Smooth muscle cell (in vitro differentiated cells): ENCODE data around the gene HEPACAM2. TPM values are rescaled to one million over a fixed set of nuclear protein-coding genes. Genes with fewer than 3 reads are reported as not detected.
A peak's percentile ranks its signal among the peaks of the same experiment; 100 is the strongest.

Experiments used
- DNase-seq: peaks from one replicate; lab custom pipeline; 2025; ENCODE audit not compliant: unreplicated experiment; lab: John Stamatoyannopoulos, UW
- H2AFZ ChIP-seq: fragments of 200-600 bp; sonication (generic); 2 replicates; pipeline ENCODE4 v1.6.0; 2016; ENCODE audit warnings: antibody characterized with exemption, low read depth, mild to moderate bottlenecking
- H3F3A ChIP-seq: fragments of 200-600 bp; sonication (generic); 2 replicates; pipeline ENCODE4 v1.6.0; 2017; ENCODE audit warnings: antibody characterized with exemption, low read depth
- H3K27ac ChIP-seq: fragments of 200-600 bp; sonication (generic); 2 replicates; pipeline ENCODE4 v1.5.1; 2016; ENCODE audit warnings: low read depth, mild to moderate bottlenecking
- H3K27me3 ChIP-seq: fragments of 200-600 bp; sonication (generic); 2 replicates; pipeline ENCODE4 v1.6.1; 2016; ENCODE audit warnings: low read depth, mild to moderate bottlenecking
- H3K36me3 ChIP-seq: fragments of 200-600 bp; sonication (generic); 2 replicates; pipeline ENCODE4 v1.5.1; 2016; ENCODE audit warnings: low read depth
- H3K4me1 ChIP-seq: fragments of 200-600 bp; sonication (generic); 2 replicates; pipeline ENCODE4 v1.5.1; 2016; ENCODE audit warnings: low read depth
- H3K4me2 ChIP-seq: fragments of 200-600 bp; sonication (generic); 2 replicates; pipeline ENCODE4 v1.6.0; 2016; ENCODE audit warnings: mild to moderate bottlenecking
- H3K4me3 ChIP-seq: fragments of 200-600 bp; sonication (generic); 2 replicates; pipeline ENCODE4 v1.5.1; 2016; ENCODE audit warnings: mild to moderate bottlenecking
- H3K79me2 ChIP-seq: fragments of 200-600 bp; sonication (generic); 2 replicates; pipeline ENCODE4 v1.6.0; 2016; ENCODE audit warnings: low read depth, mild to moderate bottlenecking
- H3K9ac ChIP-seq: fragments of 200-600 bp; sonication (generic); 2 replicates; pipeline ENCODE4 v1.6.0; 2016; ENCODE audit warnings: low read depth
- H3K9me3 ChIP-seq: fragments of 200-600 bp; sonication (generic); replicated peaks from 2 replicates; pipeline ENCODE4 v1.5.1; 2016; ENCODE audit warnings: low read depth
- H4K20me1 ChIP-seq: fragments of 200-600 bp; sonication (generic); 2 replicates; pipeline ENCODE4 v1.6.0; 2016; ENCODE audit warnings: low read depth
- CTCF ChIP-seq: fragments of 200-600 bp; sonication (generic); IDR thresholded peaks from 2 replicates; pipeline ENCODE4 v1.5.1; 2017; ENCODE audit warnings: borderline replicate concordance, mild to moderate bottlenecking, antibody characterized with exemption; ENCODE audit not compliant: insufficient read depth, poor library complexity, severe bottlenecking
- WGBS: methylation state at CpG from one replicate; pipeline ENCODE4 v1.1.7; 2016; ENCODE audit warnings: low lambda C conversion rate; 5-methylcytosine and 5-hydroxymethylcytosine counted together
- polyA plus RNA-seq: library from polyadenylated mRNA; unstranded; fragments of >200 nt; fragmentation: Nextera tagmentation; extraction: Ambion mirVana; gene quantifications from 2 replicates; pipeline ENCODE4 v1.2.1, GENCODE V29; 2016
- total RNA-seq: library from RNA; depleted of rRNA; stranded (reverse); fragments of >200 nt; gene quantifications from 2 replicates; pipeline ENCODE4 v1.2.3, GENCODE V29; 2014

HEPACAM2 gene
- total and polyA plus RNA-seq, 2 experiments from 2014 or later, result not detected

GRCh38 chr7:93232673-93233018 lies 6.4 kb upstream of the HEPACAM2 start:
- TF ChIP-seq CTCF, result no peak
- 7% methylated on average over 8 of the region's 8 CpGs for WGBS
- no peak for DNase-seq
- Histone ChIP-seq H3K27ac (no peak overlapping the region), H3K36me3 (no peaks in the 10 kb centered on the region), H3K4me2 (peak overlapping the region; percentile 99), H3F3A (no peaks in the 10 kb centered on the region), H3K9me3 (no peaks in the 10 kb centered on the region), H3K9ac (peak overlapping the region; percentile 34), H3K4me3 (peak overlapping the region; percentile 96), H3K27me3 (no peaks in the 10 kb centered on the region), H2AFZ (peak overlapping the region; percentile 100), H3K79me2 (peaks cover 23% of the 10 kb centered on the region), H3K4me1 (peaks cover 5% of the 10 kb centered on the region), H4K20me1 (peaks cover 5% of the 10 kb centered on the region)

GRCh38 chr7:93231799-93232672 lies 5.8 kb upstream of the HEPACAM2 start, which contains the start of gene VPS50:
TSS of gene VPS50 (plus strand) at chr7:93232366. CDS start at chr7:93232468, 102 bp downstream.
- WGBS, result under 1% methylated on average over 40 of the region's 40 CpGs
- Histone ChIP-seq H3K27ac (peak within 1 kb of the TSS; percentile 14), H3K27me3 (no peaks in the 10 kb centered on the region), H3K79me2 (peaks cover 23% of the 10 kb centered on the region), H2AFZ (peak within 1 kb of the TSS; percentile 100), H3K4me2 (peak within 1 kb of the TSS; percentile 99), H3K36me3 (no peaks in the 10 kb centered on the region), H3K9ac (peak within 1 kb of the TSS; percentile 75), H3K4me1 (peaks cover 5% of the 10 kb centered on the region), H3K4me3 (peak within 1 kb of the TSS; percentile 96), H3K9me3 (no peaks in the 10 kb centered on the region), H4K20me1 (peaks cover 3% of the 10 kb centered on the region), H3F3A (no peaks in the 10 kb centered on the region)
- peak; percentile 49 for DNase-seq
- TF ChIP-seq CTCF, result no peak

- Histone ChIP-seq H3K27me3 (no peaks in the 10 kb centered on the region), H3K4me2 (peak overlapping the region; percentile 99), H3K79me2 (peaks cover 19% of the 10 kb centered on the region), H3K9ac (peak overlapping the region; percentile 75), H2AFZ (peak overlapping the region; percentile 100), H4K20me1 (no peaks in the 10 kb centered on the region), H3K36me3 (no peaks in the 10 kb centered on the region), H3K27ac (peak overlapping the region; percentile 14), H3K4me3 (peak overlapping the region; percentile 96), H3K9me3 (no peaks in the 10 kb centered on the region), H3K4me1 (peaks cover 5% of the 10 kb centered on the region), H3F3A (no peaks in the 10 kb centered on the region)
- TF ChIP-seq CTCF, result no peak
- DNase-seq, result no peak
- 72% methylated on average over 5 of the region's 5 CpGs for WGBS
These were observed 5.0 kb upstream of the HEPACAM2 start for GRCh38 chr7:93231259-93231658.

- WGBS, result 23% methylated on average over 2 of the region's 2 CpGs
- no peaks in the 10 kb centered on the region for H3K9me3 ChIP-seq
- no peaks in the 10 kb centered on the region for H3K36me3 ChIP-seq
- peaks cover 5% of the 10 kb centered on the region for H3K4me1 ChIP-seq
- TF ChIP-seq CTCF, result peak; percentile 85
- H3K79me2 ChIP-seq, result peaks cover 11% of the 10 kb centered on the region
- H3K4me2 ChIP-seq, result no peak overlapping the region
- H3K27me3 ChIP-seq, result peaks cover 10% of the 10 kb centered on the region
- no peak overlapping the region for H3K9ac ChIP-seq
- H3K4me3 ChIP-seq, result no peak overlapping the region
- H3K27ac ChIP-seq, result no peak overlapping the region
- no peak overlapping the region for H2AFZ ChIP-seq
- H3F3A ChIP-seq, result no peaks in the 10 kb centered on the region
- no peaks in the 10 kb centered on the region for H4K20me1 ChIP-seq
- no peak for DNase-seq
These were observed 2.0 kb upstream of the HEPACAM2 start for GRCh38 chr7:93228302-93228701.
